ACC112 (cell line): ENCODE measurements around the gene OLFML2B.

Source experiments
- H2AFZ ChIP-seq: fragments of 200-600 bp; sonication (generic); one replicate; pipeline ENCODE4 v1.6.0; 2017; ENCODE audit warnings: antibody characterized with exemption, low read length; ENCODE audit not compliant: unreplicated experiment
- H3K27ac ChIP-seq: fragments of 200-600 bp; sonication (generic); 2 replicates; pipeline ENCODE4 v1.5.1; 2014; ENCODE audit warnings: low read depth, mild to moderate bottlenecking, antibody characterized with exemption, low read length, moderate library complexity
- H3K27me3 ChIP-seq: fragments of 200-600 bp; sonication (generic); 2 replicates; pipeline ENCODE4 v1.6.1; 2014; ENCODE audit warnings: mild to moderate bottlenecking, antibody characterized with exemption, low read length, moderate library complexity, mixed read lengths; ENCODE audit not compliant: insufficient read depth
- H3K36me3 ChIP-seq: fragments of 200-600 bp; sonication (generic); 2 replicates; pipeline ENCODE4 v1.6.1; 2016; ENCODE audit warnings: mild to moderate bottlenecking, antibody characterized with exemption, low read length, moderate library complexity, mixed read lengths; ENCODE audit not compliant: insufficient read depth
- H3K4me1 ChIP-seq: fragments of 200-600 bp; sonication (generic); one replicate; pipeline ENCODE4 v1.6.1; 2016; ENCODE audit warnings: low read length, mixed read lengths; ENCODE audit not compliant: insufficient read depth, unreplicated experiment, control insufficient read depth
- H3K4me3 ChIP-seq: fragments of 200-600 bp; sonication (generic); 2 replicates; pipeline ENCODE4 v1.5.1; 2014; ENCODE audit warnings: mild to moderate bottlenecking, low read depth, low read length
- H3K79me2 ChIP-seq: fragments of 200-600 bp; sonication (generic); one replicate; pipeline ENCODE4 v1.6.0; 2016; ENCODE audit warnings: low read length; ENCODE audit not compliant: control insufficient read depth, unreplicated experiment, insufficient read depth

The OLFML2B gene

DNA sequence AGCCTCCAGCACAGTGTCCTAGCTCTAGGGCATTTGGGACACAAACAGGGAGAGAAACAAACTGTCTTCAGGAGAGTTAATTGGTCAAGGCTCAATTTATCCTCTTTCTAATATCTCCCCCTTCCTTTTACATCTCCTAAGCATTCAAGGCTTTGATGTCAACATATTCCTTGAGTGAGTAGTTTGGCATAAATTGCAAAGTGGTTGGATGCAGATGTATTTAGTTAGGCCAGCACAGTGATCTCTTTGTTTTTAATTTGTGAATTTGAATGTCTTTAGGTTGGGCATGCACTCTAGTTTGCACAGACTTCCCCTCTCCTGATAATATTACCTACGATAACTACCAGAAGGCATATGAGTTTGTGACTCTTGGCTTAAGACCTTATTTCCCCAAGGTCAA is 12.5 kb upstream of the OLFML2B start:
- Histone ChIP-seq H3K27me3 (no peaks in the 10 kb centered on the region), H3K79me2 (no peaks in the 10 kb centered on the region), H3K27ac (no peak overlapping the region), H3K4me1 (peaks cover 14% of the 10 kb centered on the region), H3K4me3 (no peak overlapping the region), H3K36me3 (no peaks in the 10 kb centered on the region), H2AFZ (no peak overlapping the region)

GRCh38 chr1:162035241-162035640 is 11.6 kb upstream of the OLFML2B start:
- Histone ChIP-seq H3K27ac (no peak overlapping the region), H3K4me1 (peaks cover 14% of the 10 kb centered on the region), H3K4me3 (no peak overlapping the region), H3K79me2 (no peaks in the 10 kb centered on the region), H3K36me3 (no peaks in the 10 kb centered on the region), H2AFZ (no peak overlapping the region), H3K27me3 (no peaks in the 10 kb centered on the region)

GRCh38 chr1:162033428-162033827 is 9.8 kb upstream of the OLFML2B start:
- Histone ChIP-seq H3K27ac (no peak overlapping the region), H3K4me3 (no peak overlapping the region), H2AFZ (no peak overlapping the region), H3K4me1 (peaks cover 14% of the 10 kb centered on the region), H3K27me3 (no peaks in the 10 kb centered on the region), H3K36me3 (no peaks in the 10 kb centered on the region), H3K79me2 (no peaks in the 10 kb centered on the region)

DNA sequence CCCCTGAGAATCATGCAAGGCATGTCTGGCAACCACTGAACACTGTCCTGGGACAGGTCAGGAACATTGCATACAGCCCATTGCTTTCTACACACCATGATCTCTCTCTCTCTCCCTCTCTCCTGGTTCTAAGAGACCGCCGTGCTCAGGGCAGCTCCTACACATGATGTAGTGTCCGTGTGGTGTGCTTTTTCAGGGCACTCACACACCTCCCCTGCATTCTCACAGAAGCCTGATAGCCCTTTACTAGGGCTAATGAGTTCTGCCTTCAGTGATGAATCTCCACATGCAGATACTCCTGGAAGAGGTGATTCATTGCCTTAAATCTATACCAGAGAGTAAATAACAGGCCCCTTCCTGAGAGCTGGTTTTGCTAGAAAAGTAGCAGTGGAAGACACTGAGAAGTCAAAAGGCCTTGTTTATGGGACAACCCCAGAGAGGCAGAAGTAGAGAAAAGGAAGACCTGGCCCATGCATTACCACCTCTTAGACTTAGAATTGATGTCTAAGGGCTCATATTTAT is 7.2 kb upstream of the OLFML2B start:
- no peaks in the 10 kb centered on the region for H3K27me3 ChIP-seq
- no peak overlapping the region for H3K27ac ChIP-seq
- peaks cover 14% of the 10 kb centered on the region for H3K4me1 ChIP-seq
- no peaks in the 10 kb centered on the region for H3K36me3 ChIP-seq
- H2AFZ ChIP-seq, result no peak overlapping the region
- H3K4me3 ChIP-seq, result no peak overlapping the region
- no peaks in the 10 kb centered on the region for H3K79me2 ChIP-seq

- no peaks in the 10 kb centered on the region for H3K27me3 ChIP-seq
- H2AFZ ChIP-seq, result no peak overlapping the region
- peaks cover 12% of the 10 kb centered on the region for H3K4me1 ChIP-seq
- no peaks in the 10 kb centered on the region for H3K79me2 ChIP-seq
- no peak overlapping the region for H3K4me3 ChIP-seq
- H3K36me3 ChIP-seq, result no peaks in the 10 kb centered on the region
- no peak overlapping the region for H3K27ac ChIP-seq
Observed at GRCh38 chr1:162029157-162029556, 5.5 kb upstream of the OLFML2B start.

DNA sequence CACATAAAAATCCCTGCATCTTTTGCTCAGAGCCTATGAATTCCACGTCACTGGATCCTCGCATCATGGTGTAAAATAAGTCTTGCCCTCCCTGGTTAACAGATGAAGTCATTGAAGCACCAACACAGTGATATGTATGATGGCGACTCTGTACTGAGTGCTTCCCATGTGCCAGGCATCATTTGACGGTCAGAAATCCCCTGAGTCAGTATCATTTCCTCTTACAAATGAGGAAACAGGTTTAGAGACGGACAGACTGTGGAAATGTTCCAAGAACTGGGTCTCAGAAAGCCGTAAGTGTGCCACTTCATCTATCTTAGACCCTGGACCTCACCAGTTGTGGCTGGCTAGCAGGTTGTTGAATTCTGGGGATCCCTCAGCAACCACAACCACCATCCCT is 5.1 kb upstream of the OLFML2B start:
- Histone ChIP-seq H3K36me3 (no peaks in the 10 kb centered on the region), H2AFZ (no peak overlapping the region), H3K4me1 (peaks cover 12% of the 10 kb centered on the region), H3K4me3 (no peak overlapping the region), H3K79me2 (no peaks in the 10 kb centered on the region), H3K27ac (no peak overlapping the region), H3K27me3 (no peaks in the 10 kb centered on the region)

GRCh38 chr1:162026881-162027280 is 3.2 kb upstream of the OLFML2B start:
- H3K36me3 ChIP-seq, result no peaks in the 10 kb centered on the region
- H3K4me3 ChIP-seq, result no peak overlapping the region
- H3K4me1 ChIP-seq, result peaks cover 12% of the 10 kb centered on the region
- H3K27me3 ChIP-seq, result no peaks in the 10 kb centered on the region
- H3K27ac ChIP-seq, result peak overlapping the region; percentile 80
- H3K79me2 ChIP-seq, result no peaks in the 10 kb centered on the region
- H2AFZ ChIP-seq, result peak overlapping the region; percentile 8

GRCh38 chr1:162025541-162025940 is 1.9 kb upstream of the OLFML2B start:
- H2AFZ ChIP-seq, result no peak overlapping the region

DNA sequence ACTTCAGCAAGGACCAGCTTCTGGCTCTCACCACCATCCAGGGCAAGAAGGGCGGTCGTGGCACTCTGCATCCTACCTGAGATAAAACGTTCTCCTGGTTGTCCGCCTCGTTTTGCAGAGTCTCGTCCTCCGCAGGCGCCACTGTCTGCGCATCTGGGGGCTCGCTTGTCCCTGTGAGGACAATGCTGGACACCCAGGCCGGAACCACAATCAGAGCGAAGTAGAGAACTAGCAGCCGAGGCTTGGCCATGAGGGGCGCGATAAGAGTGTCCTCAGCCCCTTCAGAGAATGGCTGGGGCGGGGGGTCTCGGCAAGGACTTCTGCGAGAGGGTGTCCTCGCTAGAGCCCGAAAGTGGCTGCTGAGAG is 505 bp downstream of the OLFML2B start:
- peaks cover 40% of the 10 kb centered on the region for H3K4me1 ChIP-seq
- H3K36me3 ChIP-seq, result no peaks in the 10 kb centered on the region
- H3K4me3 ChIP-seq, result peak overlapping the region; percentile 94
- H2AFZ ChIP-seq, result peak overlapping the region; percentile 91
- H3K27me3 ChIP-seq, result no peaks in the 10 kb centered on the region
- no peaks in the 10 kb centered on the region for H3K79me2 ChIP-seq
- H3K27ac ChIP-seq, result no peak overlapping the region

More at GRCh38 chr1:162025541-162025940, 1.9 kb upstream of the OLFML2B start:
- Histone ChIP-seq H3K4me3 (no peak overlapping the region), H3K27me3 (no peaks in the 10 kb centered on the region), H3K4me1 (peaks cover 19% of the 10 kb centered on the region), H3K79me2 (no peaks in the 10 kb centered on the region), H3K36me3 (no peaks in the 10 kb centered on the region), H3K27ac (no peak overlapping the region)

DNA sequence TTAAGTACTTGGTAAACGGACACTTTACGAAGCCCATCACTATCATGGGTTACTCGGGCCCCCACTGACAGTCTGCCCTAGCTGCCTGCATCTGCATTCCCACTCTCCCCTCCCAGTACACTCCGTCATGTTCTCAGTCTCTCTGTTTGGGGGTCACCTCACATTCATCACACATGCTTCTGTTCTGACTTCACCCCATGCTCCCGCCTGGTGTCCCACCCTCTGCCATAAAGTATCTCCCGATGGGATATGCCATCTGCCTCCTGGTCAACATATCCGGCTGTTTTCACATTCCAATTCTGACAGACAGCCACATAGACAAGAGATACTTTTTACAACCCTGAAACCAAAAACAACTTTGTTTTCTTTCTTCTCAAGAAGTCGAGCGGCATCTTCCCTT is 1.0 kb downstream of the OLFML2B start:
- Histone ChIP-seq H3K27me3 (no peaks in the 10 kb centered on the region), H3K36me3 (no peaks in the 10 kb centered on the region), H3K4me1 (peaks cover 40% of the 10 kb centered on the region), H3K4me3 (peak overlapping the region; percentile 94), H2AFZ (no peak overlapping the region), H3K27ac (no peak overlapping the region), H3K79me2 (no peaks in the 10 kb centered on the region)

GRCh38 chr1:162021124-162021523 is 2.5 kb downstream of the OLFML2B start:
- Histone ChIP-seq H3K4me1 (peaks cover 34% of the 10 kb centered on the region), H2AFZ (no peak overlapping the region), H3K4me3 (no peak overlapping the region)

More at GRCh38 chr1:162021124-162021523, 2.5 kb downstream of the OLFML2B start:
- no peaks in the 10 kb centered on the region for H3K79me2 ChIP-seq
- no peak overlapping the region for H3K27ac ChIP-seq
- no peaks in the 10 kb centered on the region for H3K36me3 ChIP-seq
- no peaks in the 10 kb centered on the region for H3K27me3 ChIP-seq
